OCI-LY1 (cell line): ENCODE results near the gene MADD.

Source experiments
- H2AFZ ChIP-seq: fragments of 200-600 bp; sonication (generic), shearing (Covaris generic); 2 replicates; pipeline ENCODE4 v1.6.0; 2014; ENCODE audit warnings: antibody characterized with exemption, mild to moderate bottlenecking, low read length
- H3F3A ChIP-seq: fragments of 200-600 bp; sonication (generic), shearing (Covaris generic); 2 replicates; pipeline ENCODE4 v1.6.0; 2014; ENCODE audit warnings: mild to moderate bottlenecking, antibody characterized with exemption, low read length, moderate library complexity; ENCODE audit not compliant: insufficient read depth
- H3K27ac ChIP-seq: fragments of 200-600 bp; sonication (generic); 2 replicates; pipeline ENCODE4 v1.5.1; 2014; ENCODE audit warnings: low read length, mixed run types, mild to moderate bottlenecking, low read depth; ENCODE audit not compliant: poor library complexity, severe bottlenecking
- H3K27me3 ChIP-seq: fragments of 200-600 bp; sonication (generic); 2 replicates; pipeline ENCODE4 v1.6.0; 2014; ENCODE audit warnings: antibody characterized with exemption, mild to moderate bottlenecking, low read length, moderate library complexity; ENCODE audit not compliant: insufficient read depth
- H3K36me3 ChIP-seq: fragments of 200-600 bp; sonication (generic); 2 replicates; pipeline ENCODE4 v1.6.1; 2014; ENCODE audit warnings: mild to moderate bottlenecking, antibody characterized with exemption, low read length, moderate library complexity, mixed read lengths; ENCODE audit not compliant: insufficient read depth
- H3K4me1 ChIP-seq: fragments of 200-600 bp; sonication (generic); 2 replicates; pipeline ENCODE4 v1.5.1; 2014; ENCODE audit warnings: mild to moderate bottlenecking, low read length, moderate library complexity; ENCODE audit not compliant: insufficient read depth, severe bottlenecking
- H3K4me2 ChIP-seq: fragments of 200-600 bp; sonication (generic), shearing (Covaris generic); 2 replicates; pipeline ENCODE4 v1.6.1; 2014; ENCODE audit warnings: low read length
- H3K4me3 ChIP-seq: fragments of 200-600 bp; sonication (generic); 2 replicates; pipeline ENCODE4 v1.5.1; 2014; ENCODE audit warnings: low read length, low read depth, mild to moderate bottlenecking, mixed read lengths; ENCODE audit not compliant: poor library complexity, severe bottlenecking
- H3K79me2 ChIP-seq: fragments of 200-600 bp; shearing (Covaris generic); 2 replicates; pipeline ENCODE4 v1.6.1; 2016; ENCODE audit warnings: mixed run types, low read length, mixed read lengths; ENCODE audit not compliant: insufficient read depth
- H3K9ac ChIP-seq: fragments of 200-600 bp; sonication (generic), shearing (Covaris generic); 2 replicates; pipeline ENCODE4 v1.6.1; 2014; ENCODE audit warnings: mild to moderate bottlenecking, low read length, mixed read lengths
- H3K9me2 ChIP-seq: fragments of 200-600 bp; sonication (generic), shearing (Covaris generic); 2 replicates; pipeline ENCODE4 v1.6.1; 2014; ENCODE audit warnings: low read depth, mild to moderate bottlenecking, low read length, mixed read lengths
- H3K9me3 ChIP-seq: fragments of 200-600 bp; shearing (Covaris generic); 2 replicates; pipeline ENCODE4 v1.6.1; 2014; ENCODE audit warnings: low read length, mixed read lengths
- H4K20me1 ChIP-seq: fragments of 200-600 bp; sonication (generic), shearing (Covaris generic); 2 replicates; pipeline ENCODE4 v1.6.0; 2016; ENCODE audit warnings: mild to moderate bottlenecking, low read length; ENCODE audit not compliant: insufficient read depth
- EZH2 ChIP-seq: fragments of 200-600 bp; sonication (generic), shearing (Covaris generic); IDR thresholded peaks from 2 replicates; pipeline ENCODE4 v1.8.0; 2017; ENCODE audit warnings: borderline replicate concordance, mixed run types, mild to moderate bottlenecking, antibody characterized with exemption, low read length, moderate library complexity, mixed read lengths
- TF ChIP-seq, protein P1 (sequence below): fragments of 200-600 bp; sonication (generic), shearing (Covaris generic); IDR thresholded peaks from 2 replicates; pipeline ENCODE4 v1.5.1; 2017; ENCODE audit warnings: mild to moderate bottlenecking, antibody characterized with exemption, low read length, moderate library complexity, mixed read lengths

The MADD gene

GRCh38 chr11:47327025-47327424 is 57.1 kb downstream of the MADD start:
- Histone ChIP-seq H3F3A (no peaks in the 10 kb centered on the region), H3K9ac (no peak overlapping the region), H2AFZ (no peak overlapping the region), H3K4me2 (no peak overlapping the region), H3K27me3 (no peaks in the 10 kb centered on the region), H3K27ac (no peak overlapping the region), H3K9me3 (no peaks in the 10 kb centered on the region), H3K36me3 (peaks cover 27% of the 10 kb centered on the region; the same call in 1 of the 2 replicates), H4K20me1 (no peaks in the 10 kb centered on the region), H3K9me2 (no peaks in the 10 kb centered on the region), H3K4me3 (no peak overlapping the region), H3K4me1 (peaks cover 10% of the 10 kb centered on the region), H3K79me2 (no peaks in the 10 kb centered on the region)
- no peak for TF ChIP-seq EZH2
- TF ChIP-seq, protein P1, sequence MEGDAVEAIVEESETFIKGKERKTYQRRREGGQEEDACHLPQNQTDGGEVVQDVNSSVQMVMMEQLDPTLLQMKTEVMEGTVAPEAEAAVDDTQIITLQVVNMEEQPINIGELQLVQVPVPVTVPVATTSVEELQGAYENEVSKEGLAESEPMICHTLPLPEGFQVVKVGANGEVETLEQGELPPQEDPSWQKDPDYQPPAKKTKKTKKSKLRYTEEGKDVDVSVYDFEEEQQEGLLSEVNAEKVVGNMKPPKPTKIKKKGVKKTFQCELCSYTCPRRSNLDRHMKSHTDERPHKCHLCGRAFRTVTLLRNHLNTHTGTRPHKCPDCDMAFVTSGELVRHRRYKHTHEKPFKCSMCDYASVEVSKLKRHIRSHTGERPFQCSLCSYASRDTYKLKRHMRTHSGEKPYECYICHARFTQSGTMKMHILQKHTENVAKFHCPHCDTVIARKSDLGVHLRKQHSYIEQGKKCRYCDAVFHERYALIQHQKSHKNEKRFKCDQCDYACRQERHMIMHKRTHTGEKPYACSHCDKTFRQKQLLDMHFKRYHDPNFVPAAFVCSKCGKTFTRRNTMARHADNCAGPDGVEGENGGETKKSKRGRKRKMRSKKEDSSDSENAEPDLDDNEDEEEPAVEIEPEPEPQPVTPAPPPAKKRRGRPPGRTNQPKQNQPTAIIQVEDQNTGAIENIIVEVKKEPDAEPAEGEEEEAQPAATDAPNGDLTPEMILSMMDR = no peak

GRCh38 chr11:47327949-47328348 is 58.0 kb downstream of the MADD start:
- TF ChIP-seq, protein P1 = no peak
- TF ChIP-seq EZH2 = no peak
- H3K9ac ChIP-seq = peak overlapping the region; percentile 10; the same call in 1 of the 2 replicates

GRCh38 chr11:47328449-47329390 is 58.8 kb downstream of the MADD start:
- Histone ChIP-seq H4K20me1 (no peaks in the 10 kb centered on the region), H3K4me2 (peak overlapping the region; percentile 11; the same call in 1 of the 2 replicates), H3K4me1 (peaks cover 10% of the 10 kb centered on the region), H3K9me3 (no peaks in the 10 kb centered on the region), H2AFZ (no peak overlapping the region), H3K79me2 (no peaks in the 10 kb centered on the region), H3K27ac (peak overlapping the region; percentile 41), H3F3A (no peaks in the 10 kb centered on the region), H3K36me3 (peaks cover 27% of the 10 kb centered on the region; the same call in 1 of the 2 replicates), H3K9me2 (no peaks in the 10 kb centered on the region), H3K27me3 (no peaks in the 10 kb centered on the region), H3K9ac (peak overlapping the region; percentile 10; the same call in 1 of the 2 replicates), H3K4me3 (no peak overlapping the region)
- TF ChIP-seq, protein P1 = peak; percentile 49; the same call in 1 of the 2 replicates
- TF ChIP-seq EZH2 = no peak

More at GRCh38 chr11:47327949-47328348, 58.0 kb downstream of the MADD start:
- Histone ChIP-seq H3K4me2 (peak overlapping the region; percentile 11; the same call in 1 of the 2 replicates), H3K4me1 (peaks cover 10% of the 10 kb centered on the region), H4K20me1 (no peaks in the 10 kb centered on the region), H3K27ac (peak overlapping the region; percentile 41), H3F3A (no peaks in the 10 kb centered on the region), H3K9me3 (no peaks in the 10 kb centered on the region), H3K36me3 (peaks cover 27% of the 10 kb centered on the region; the same call in 1 of the 2 replicates), H3K4me3 (no peak overlapping the region), H3K9me2 (no peaks in the 10 kb centered on the region), H2AFZ (no peak overlapping the region), H3K27me3 (no peaks in the 10 kb centered on the region), H3K79me2 (no peaks in the 10 kb centered on the region)
